ENCODE results near the gene CYP26B1. TPM values are rescaled to one million over a fixed set of nuclear protein-coding genes. Genes with fewer than 3 reads are reported as not detected.

The CYP26B1 gene
- total and polyA plus RNA-seq, 9 of the 15 experiments (the other 6 are each of a cell fraction or from before 2014, with no cell fraction given) = 0.01 to 0.13 (median 0.04) TPM; not detected in 6

GRCh38 chr2:72156872-72157271 is 9.2 kb upstream of the CYP26B1 start:
- TF ChIP-seq SRF (CRISPR knock-in tag; IDR thresholded peaks at IDR 0.05) (no peak), E4F1 (CRISPR knock-in tag; IDR thresholded peaks at IDR 0.05; ENCODE audit: borderline replicate concordance) (no peak), HNRNPLL (IDR thresholded peaks at IDR 0.05; ENCODE audit: low read depth, low read length, poor library complexity, severe bottlenecking) (no peak), ZNF253 (CRISPR knock-in tag; conservative IDR thresholded peaks at IDR 0.05) (no peak), CAMTA2 (CRISPR knock-in tag; conservative IDR thresholded peaks at IDR 0.05) (no peak), TSC22D4 (tag; IDR thresholded peaks at IDR 0.05) (no peak), NR2C1 (IDR thresholded peaks at IDR 0.05) (no peak), NR2C1 (tag; IDR thresholded peaks at IDR 0.05) (no peak), C11orf30 (IDR thresholded peaks at IDR 0.05; ENCODE audit: low read depth) (no peak), RNF2 (IDR thresholded peaks at IDR 0.05) (no peak), LARP7 (IDR thresholded peaks at IDR 0.05) (no peak), TOE1 (IDR thresholded peaks at IDR 0.05; ENCODE audit: borderline replicate concordance) (no peak), TOE1 (CRISPR knock-in tag; IDR thresholded peaks at IDR 0.05; ENCODE audit: borderline replicate concordance, low read depth) (no peak), SETDB1 (IDR thresholded peaks at IDR 0.05; ENCODE audit: low read length) (no peak)
- TF ChIP-seq, protein P1, sequence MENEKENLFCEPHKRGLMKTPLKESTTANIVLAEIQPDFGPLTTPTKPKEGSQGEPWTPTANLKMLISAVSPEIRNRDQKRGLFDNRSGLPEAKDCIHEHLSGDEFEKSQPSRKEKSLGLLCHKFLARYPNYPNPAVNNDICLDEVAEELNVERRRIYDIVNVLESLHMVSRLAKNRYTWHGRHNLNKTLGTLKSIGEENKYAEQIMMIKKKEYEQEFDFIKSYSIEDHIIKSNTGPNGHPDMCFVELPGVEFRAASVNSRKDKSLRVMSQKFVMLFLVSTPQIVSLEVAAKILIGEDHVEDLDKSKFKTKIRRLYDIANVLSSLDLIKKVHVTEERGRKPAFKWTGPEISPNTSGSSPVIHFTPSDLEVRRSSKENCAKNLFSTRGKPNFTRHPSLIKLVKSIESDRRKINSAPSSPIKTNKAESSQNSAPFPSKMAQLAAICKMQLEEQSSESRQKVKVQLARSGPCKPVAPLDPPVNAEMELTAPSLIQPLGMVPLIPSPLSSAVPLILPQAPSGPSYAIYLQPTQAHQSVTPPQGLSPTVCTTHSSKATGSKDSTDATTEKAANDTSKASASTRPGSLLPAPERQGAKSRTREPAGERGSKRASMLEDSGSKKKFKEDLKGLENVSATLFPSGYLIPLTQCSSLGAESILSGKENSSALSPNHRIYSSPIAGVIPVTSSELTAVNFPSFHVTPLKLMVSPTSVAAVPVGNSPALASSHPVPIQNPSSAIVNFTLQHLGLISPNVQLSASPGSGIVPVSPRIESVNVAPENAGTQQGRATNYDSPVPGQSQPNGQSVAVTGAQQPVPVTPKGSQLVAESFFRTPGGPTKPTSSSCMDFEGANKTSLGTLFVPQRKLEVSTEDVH (IDR thresholded peaks at IDR 0.05; ENCODE audit: low read depth, partially characterized antibody) = no peak
- TF ChIP-seq, protein P2, sequence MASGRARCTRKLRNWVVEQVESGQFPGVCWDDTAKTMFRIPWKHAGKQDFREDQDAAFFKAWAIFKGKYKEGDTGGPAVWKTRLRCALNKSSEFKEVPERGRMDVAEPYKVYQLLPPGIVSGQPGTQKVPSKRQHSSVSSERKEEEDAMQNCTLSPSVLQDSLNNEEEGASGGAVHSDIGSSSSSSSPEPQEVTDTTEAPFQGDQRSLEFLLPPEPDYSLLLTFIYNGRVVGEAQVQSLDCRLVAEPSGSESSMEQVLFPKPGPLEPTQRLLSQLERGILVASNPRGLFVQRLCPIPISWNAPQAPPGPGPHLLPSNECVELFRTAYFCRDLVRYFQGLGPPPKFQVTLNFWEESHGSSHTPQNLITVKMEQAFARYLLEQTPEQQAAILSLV (tag; IDR thresholded peaks at IDR 0.05) = no peak
- DNase-seq (ENCODE audit: extremely low read depth in 1 of 4, low spot score in 3 of 4) = no peak
- no peaks in the 10 kb centered on the region for H3K9me3 ChIP-seq (replicated peaks; ENCODE audit: control insufficient read depth, insufficient read depth, low read depth, low read length)
- BruUV-seq (replicated peaks) = no TSS peak
- no peak overlapping the region for H3K27ac ChIP-seq (ENCODE audit: extremely low read depth, low read depth, low read length)
- no peak overlapping the region for H3K4me2 ChIP-seq (ENCODE audit: insufficient read depth, low read length)
- ChIA-PET POLR2A (no interaction called here), CTCF (ENCODE audit: low intra/inter-chr PET ratio) (no interaction called here)
- no peaks in the 10 kb centered on the region for H3K36me3 ChIP-seq (ENCODE audit: control insufficient read depth, insufficient read depth, low read length)
- no peaks in the 10 kb centered on the region for H3K9me1 ChIP-seq (ENCODE audit: control insufficient read depth, insufficient read depth, low read length)
- FAIRE-seq = no peak
- no peaks in the 10 kb centered on the region for H3K79me2 ChIP-seq (ENCODE audit: control insufficient read depth, insufficient read depth, low read length)
- WGBS (ENCODE audit: insufficient coverage, low coverage, missing lambda C conversion rate) = 0% methylated on average over 2 of the region's 2 CpGs
- no peak overlapping the region for H2AFZ ChIP-seq (ENCODE audit: low read depth, low read length)
- H3K4me3 ChIP-seq = no peak overlapping the region
- in situ Hi-C loops (cut with MboI) (loop anchor here (10.0 kb wide), 3 partner anchors 232 to 622 kb away; no protein-coding TSS in a partner anchor), intact Hi-C loops (cut with micrococcal nuclease) (no loop called here)
- peaks cover 0 to 52% of the 10 kb centered on the region in 2 experiments; a peak in 2 of 5 replicates for H3K27me3 ChIP-seq (ENCODE audit: control insufficient read depth in 2 of 2, insufficient read depth in 2 of 2, low read length in 2 of 2)
- H4K20me1 ChIP-seq (replicated peaks; ENCODE audit: control insufficient read depth, insufficient read depth, low read length) = no peaks in the 10 kb centered on the region; the same call in 1 of the 2 replicates
- ATAC-seq = no peak
- no peak overlapping the region for H3K9ac ChIP-seq (ENCODE audit: insufficient read depth in 1 of 2, low read depth in 2 of 2, low read length in 2 of 2)
- no peaks in the 10 kb centered on the region for H3K4me1 ChIP-seq (replicated peaks in 1 of 2; ENCODE audit: control insufficient read depth in 2 of 2, insufficient read depth in 2 of 2, low read length in 2 of 2)
